ENCODE data around the gene ANKRD62.
"Not testable (repeated sequence)": the region's sequence is repeated elsewhere in the genome, so short reads cannot be mapped to it uniquely, and the experiment has no call there.

Gene ANKRD62

DNA sequence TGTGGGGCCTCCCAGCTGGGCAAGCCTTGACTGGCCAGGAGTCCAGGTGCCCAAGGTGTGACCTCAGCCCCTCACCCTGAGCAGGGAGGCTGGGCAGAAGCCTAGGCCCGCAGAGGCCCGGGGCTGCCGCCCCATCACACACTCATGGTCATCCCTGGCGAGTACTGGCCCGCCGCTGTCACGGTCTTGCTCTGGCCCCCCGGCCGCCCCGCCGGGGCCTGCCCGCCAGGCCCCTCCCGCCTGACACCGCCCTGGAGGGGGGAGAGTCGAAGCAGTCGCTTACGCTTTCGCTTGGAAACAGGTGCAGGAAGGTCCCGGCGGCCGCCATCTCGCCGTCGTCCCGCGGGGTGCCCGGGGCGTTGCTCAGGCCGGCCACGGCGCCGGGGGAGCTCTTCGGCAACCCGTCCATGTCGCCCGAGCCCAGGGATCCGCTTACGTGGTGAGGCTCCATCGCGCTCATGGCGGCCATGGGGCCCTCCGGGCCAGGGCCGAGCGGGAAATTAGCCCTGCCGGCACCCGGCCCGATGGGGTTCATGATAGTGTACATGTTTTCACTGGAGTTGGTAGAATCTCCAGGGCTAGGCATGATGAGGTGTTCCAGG, 26.6 kb upstream of the ANKRD62 start:
- no peak for DNase-seq

- no peak for DNase-seq
Measured at GRCh38 chr18:12067671-12068070, 26.0 kb upstream of the ANKRD62 start.

- not testable (repeated sequence) for DNase-seq
Measured at GRCh38 chr18:12068316-12068949, 25.2 kb upstream of the ANKRD62 start.

DNA sequence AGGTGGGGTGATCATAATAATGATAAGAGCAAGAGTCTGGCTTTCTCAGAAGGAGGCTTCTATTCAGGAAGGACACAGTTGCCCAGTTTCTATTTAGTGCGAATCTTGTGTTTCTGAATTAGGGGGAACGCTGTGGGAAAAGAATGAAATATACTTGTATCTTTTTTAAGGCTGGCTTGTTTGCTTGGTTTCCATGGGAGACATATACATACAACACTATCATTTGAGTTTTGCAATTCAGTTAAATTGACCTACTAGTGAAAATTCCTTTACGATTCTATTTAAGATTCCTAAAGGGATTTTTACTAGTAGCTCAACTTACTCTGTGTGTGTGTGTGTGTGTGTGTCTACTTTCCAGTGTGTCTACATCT, 24.7 kb upstream of the ANKRD62 start:
- no peak for DNase-seq

GRCh38 chr18:12071066-12071465, 22.6 kb upstream of the ANKRD62 start:
- DNase-seq: not testable (repeated sequence)

- DNase-seq: no peak
Measured at GRCh38 chr18:12072996-12073395, 20.6 kb upstream of the ANKRD62 start.

- DNase-seq: no peak
Measured at GRCh38 chr18:12074736-12075135, 18.9 kb upstream of the ANKRD62 start.

GRCh38 chr18:12076424-12077140, 17.1 kb upstream of the ANKRD62 start:
- peak; percentile 36 for DNase-seq

- not testable (repeated sequence) for DNase-seq
Measured at GRCh38 chr18:12077994-12078393, 15.6 kb upstream of the ANKRD62 start.

DNA sequence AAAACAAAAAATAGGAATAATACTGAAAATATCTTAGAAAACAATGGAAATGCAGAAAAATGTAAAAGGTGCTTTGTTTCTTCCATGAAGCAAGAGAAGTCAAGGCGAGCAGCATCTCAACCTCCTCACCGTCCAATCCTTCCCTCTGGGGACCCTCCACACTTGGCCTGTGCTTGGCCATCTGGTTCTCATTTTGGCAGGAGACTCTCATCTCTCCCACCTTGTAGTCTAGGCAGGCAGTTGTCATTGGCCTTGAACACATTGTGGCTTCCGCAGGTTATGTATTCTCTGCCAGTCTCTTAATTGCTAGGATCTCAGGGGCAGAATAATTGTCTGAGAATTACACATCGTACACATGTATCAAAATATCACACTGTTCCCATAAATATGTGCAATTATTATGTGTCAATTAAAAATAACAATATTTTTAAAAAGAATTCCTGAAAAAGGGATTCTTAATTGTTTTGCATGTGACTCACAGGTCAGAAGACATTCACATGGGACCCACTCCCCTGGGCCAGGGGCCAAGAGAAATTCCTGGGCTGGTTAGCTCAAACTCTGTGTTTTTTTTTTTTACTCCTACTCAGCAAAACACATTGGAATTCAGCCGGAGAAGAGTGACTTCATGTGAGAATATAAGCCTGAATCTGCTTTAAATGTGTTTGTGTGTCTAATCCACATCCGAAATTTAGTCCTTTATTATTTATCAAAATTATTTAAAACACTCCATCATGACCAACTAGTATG, 14.0 kb upstream of the ANKRD62 start:
- peak; percentile 88 for DNase-seq

DNA sequence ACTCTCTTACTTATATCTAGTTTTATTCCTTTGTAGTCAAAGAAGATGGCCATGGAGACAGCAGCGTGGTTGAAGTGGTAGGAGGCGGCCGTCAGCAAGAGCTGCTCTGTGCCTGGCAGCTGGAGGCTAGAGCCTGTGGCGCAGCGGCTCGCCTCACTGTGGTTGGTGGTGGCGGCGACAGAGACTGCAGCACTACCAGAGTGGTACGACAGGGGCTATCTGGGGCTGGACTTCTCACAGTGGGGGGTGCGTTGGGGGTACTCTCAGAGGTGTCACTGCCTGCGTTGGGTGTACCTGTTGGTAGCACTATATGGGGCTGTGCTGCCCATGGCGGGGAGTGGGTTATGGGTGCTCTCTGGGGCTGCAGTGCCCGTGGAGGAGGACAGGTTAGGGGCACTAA, 8.5 kb upstream of the ANKRD62 start:
- no peak for DNase-seq

DNA sequence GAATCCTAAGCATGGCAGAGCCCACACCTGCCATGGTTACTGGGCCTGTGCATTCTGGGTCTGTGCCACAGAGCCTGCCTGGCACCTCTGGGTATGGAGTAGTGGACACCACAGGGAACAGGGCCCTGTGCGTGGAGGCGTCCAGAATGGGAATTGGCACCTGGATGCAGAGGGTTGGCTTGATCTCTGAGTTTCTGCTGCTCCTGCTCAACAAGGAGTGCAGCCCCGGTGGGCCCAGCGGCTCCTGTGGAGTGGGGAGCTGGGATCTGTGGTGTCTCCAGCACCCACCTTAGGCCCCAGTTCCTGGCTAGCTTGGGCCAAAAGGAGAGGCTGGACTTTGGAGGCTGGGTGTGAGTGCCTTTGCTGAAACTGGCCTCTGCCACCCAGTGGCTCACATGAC, 7.9 kb upstream of the ANKRD62 start:
- no peak for DNase-seq

- DNase-seq: no peak
Measured at GRCh38 chr18:12086249-12086648, 7.4 kb upstream of the ANKRD62 start.

GRCh38 chr18:12086677-12087470, 6.8 kb upstream of the ANKRD62 start:
- DNase-seq: no peak

DNA sequence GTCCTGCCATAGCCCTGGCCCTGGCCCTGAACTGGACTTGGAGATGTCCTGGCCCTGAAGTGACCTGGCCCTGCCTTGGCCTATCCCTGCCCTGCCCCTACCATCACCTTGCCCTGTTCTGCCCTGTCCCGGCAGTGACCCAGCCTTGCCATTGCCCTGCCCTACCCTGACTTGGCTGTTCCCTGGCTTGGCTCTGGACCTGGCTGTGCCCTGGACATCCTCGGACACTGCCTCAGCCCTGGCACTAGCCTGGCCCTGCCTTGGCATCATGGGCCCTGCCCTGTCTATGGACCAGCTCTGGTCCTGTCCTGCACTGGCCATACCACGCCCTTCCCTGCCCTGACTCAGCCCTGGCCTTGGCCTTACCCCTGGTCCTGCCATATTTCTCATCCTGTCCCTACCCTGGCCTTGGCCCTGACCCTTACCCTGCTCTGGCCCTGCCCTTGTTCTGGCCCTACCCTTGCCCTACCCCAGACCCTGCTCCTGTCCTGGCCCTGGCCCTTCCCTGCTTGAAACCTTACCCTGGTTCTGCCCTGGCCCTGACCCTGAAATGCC, 6.1 kb upstream of the ANKRD62 start:
- DNase-seq: no peak

DNA sequence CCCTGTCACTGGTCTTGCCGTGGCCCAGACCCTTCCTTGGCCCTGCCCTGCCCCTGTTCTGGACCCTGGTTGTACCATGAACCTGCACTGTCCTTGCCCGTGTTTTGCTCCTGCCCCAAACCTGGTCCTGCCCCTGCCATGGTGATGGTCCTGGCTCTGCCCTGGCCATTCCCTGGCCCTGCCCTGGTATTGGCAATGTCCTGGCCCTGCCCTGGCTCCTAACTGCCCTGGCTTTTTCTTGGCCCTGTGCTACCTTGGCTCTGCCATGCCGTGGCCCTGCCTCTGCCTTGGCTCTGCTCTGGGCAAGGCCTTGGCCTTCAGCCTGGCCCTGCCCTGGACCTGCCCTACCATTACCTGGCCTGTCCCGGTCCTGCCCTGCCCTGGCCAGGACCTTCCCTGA, 5.5 kb upstream of the ANKRD62 start:
- DNase-seq: no peak

DNA sequence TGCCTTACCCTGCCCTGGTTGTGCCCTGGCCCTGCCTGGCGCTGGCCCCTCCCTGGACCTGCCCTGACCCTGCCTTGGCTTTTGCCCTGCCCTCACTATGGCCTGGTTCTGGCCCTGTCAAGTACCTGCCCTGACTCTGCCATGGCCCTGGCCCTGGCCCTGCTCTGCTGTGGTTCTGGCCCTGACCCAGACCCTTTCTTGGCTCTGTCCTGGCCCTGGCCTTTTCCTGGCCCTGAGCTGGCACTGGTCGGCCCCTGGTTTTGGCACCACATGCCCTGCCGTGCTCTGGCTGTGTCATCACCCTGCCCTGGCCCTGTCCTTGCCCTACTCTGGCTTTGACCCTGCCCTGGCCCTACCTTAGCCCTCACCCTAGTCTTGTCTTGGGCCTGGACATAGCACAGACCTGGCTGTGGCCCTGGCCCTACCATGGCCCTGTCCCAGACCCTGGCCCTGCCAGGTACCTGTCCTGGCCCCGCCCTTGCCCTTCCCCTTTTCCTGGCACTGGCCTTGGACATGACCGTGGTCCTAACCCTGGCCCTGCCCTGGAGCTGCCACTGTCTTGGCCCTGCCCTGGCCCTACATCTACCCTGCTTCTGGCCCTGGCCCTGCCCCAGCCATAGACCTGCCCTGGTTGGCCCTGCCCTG, 4.8 kb upstream of the ANKRD62 start:
- DNase-seq: no peak

DNA sequence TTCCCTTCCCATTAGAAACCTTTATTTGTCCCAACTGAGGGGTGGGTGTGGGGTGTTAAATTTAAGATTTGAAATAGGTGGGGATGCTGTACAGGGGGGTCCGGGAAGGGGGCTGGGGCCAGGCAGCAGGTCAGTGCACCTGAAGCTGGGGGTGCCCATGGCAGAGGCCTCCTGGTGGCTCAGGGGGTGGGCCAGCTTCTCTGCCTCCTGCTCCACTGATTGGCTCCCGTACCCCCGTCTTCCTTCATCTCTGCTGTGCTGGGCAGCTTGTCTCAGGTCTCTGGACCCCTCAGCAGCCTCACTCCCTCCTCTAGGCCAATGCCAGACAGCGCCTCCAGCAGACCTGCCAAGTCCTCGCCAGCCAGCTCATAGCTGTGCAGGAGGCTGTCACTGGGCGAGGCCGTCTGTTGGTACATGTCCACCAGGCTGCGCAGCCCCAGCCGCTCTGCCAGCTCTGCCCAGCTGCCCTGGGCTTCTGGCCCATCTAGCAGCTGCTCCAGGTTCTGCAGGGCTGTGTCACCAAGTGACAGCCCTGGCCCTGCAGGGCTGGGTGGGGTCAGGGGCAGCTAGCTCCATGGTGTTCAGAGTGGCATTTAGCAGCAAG, 2.0 kb upstream of the ANKRD62 start:
- DNase-seq: no peak

GRCh38 chr18:12092398-12093229, 1.0 kb upstream of the ANKRD62 start:
- DNase-seq: no peak

DNA sequence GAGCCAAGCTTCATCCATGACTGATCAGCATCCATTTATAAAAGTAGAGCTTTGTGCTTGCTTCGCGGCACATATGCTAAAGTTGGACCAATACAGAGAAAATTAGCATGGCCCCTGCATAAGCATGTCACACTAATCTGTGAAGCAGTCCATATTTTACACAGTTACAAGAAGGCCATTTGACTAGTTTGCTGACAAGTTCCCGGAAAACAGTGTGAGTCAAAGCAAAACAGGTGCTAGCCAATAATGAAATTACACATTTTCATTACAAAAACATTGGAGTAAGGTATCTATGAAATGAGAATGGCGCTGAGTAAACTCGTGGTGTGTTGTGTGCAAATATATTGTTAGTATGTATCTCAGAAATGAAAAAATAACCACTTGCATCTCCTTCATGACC, 4.7 kb downstream of the ANKRD62 start:
- no peak for DNase-seq

DNA sequence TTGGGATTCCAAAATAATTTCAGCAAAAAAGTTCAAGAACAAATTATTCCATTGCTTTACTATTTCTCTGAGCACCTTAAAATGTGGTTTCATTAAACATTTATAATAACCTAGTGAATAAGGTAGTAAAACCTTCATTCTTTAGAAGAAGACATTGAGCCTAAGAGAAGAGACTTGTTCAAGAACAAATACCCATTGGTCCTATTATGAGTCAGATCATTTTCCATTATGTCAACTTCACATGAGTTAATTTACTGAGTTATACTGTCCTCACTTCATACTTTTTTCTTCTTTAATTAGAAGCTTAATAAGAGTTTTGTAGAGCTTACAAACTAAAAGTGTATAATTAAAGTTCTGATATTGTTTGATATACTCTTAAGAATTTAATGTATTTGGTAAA, 5.5 kb downstream of the ANKRD62 start:
- no peak for DNase-seq

Data from fibroblast of skin of right quadriceps (primary cell).